Duodenal mucosa (tissue), 2 donors: Measurements from ENCODE around the gene PRLH.

Experiments
- H3K27ac ChIP-seq: one replicate; pipeline ENCODE4 v1.7.0; 2013; ENCODE audit warnings: low read depth, low read length
- H3K27me3 ChIP-seq, 2 donors: one replicate each; pipeline ENCODE4 v1.7.0; 2013; ENCODE audit warnings: low read length in 2 of 2, control low read depth in 1 of 2; ENCODE audit not compliant: insufficient read depth in 2 of 2, control insufficient read depth in 1 of 2
- H3K36me3 ChIP-seq, 2 donors: one replicate each; pipeline ENCODE4 v1.7.0; 2013; ENCODE audit warnings: low read length in 2 of 2, control low read depth in 1 of 2; ENCODE audit not compliant: insufficient read depth in 2 of 2, control insufficient read depth in 1 of 2
- H3K4me1 ChIP-seq, 2 donors: one replicate each; pipeline ENCODE4 v1.7.0; 2013; ENCODE audit warnings: low read length in 2 of 2, control low read depth in 1 of 2; ENCODE audit not compliant: insufficient read depth in 2 of 2, control insufficient read depth in 1 of 2
- H3K4me3 ChIP-seq, 2 donors: one replicate each; pipeline ENCODE4 v1.7.0; 2013; ENCODE audit warnings: low read length in 2 of 2, low read depth in 1 of 2
- H3K9ac ChIP-seq, 2 donors: one replicate each; pipeline ENCODE4 v1.7.0; 2013; ENCODE audit warnings: low read length in 2 of 2, low read depth in 1 of 2
- H3K9me3 ChIP-seq, 2 donors: one replicate each; pipeline ENCODE4 v1.7.0; 2013; ENCODE audit warnings: low read length in 2 of 2, control low read depth in 1 of 2; ENCODE audit not compliant: control insufficient read depth in 1 of 2

The PRLH gene

DNA sequence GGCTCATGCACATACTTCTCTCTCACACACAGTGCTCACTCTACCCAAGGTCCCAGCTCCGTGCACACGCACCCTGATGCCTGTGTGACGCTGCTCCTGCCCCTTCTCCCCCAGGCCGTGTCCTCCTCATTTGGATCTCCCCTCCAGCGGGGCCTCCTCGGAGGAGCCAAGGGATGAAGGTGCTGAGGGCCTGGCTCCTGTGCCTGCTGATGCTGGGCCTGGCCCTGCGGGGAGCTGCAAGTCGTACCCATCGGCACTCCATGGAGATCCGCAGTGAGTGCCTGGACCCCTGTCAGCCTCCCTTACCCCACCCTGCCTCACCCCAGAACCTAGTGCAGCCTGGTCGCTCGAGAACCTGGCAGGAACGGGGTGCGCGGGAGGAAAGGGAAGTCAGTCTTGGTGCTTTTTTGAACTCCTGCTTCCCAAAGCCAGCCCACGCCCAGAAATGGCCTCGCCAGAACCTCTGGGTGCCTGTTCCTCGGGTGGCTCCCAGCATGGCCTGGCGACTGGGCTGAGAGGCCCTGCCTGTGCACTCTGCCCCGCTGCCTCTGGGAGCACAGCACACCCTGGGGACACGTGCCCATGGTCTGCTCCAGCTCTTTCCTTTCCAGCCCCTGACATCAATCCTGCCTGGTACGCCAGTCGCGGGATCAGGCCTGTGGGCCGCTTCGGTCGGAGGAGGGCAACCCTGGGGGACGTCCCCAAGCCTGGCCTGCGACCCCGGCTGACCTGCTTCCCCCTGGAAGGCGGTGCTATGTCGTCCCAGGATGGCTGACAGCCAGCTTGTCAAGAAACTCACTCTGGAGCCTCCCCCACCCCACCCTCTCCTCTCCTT lies at the start of gene PRLH:
PRLH (plus strand) TSS at position 174 of the 835 bp plus-strand sequence; CDS start at position 174, 0 bp downstream.
- Histone ChIP-seq H3K4me3 (no peak within 1 kb of the TSS), H3K27ac (no peak within 1 kb of the TSS), H3K9ac (no peak within 1 kb of the TSS), H3K36me3 (no peaks in the 10 kb centered on the region), H3K27me3 (peaks cover 8 to 11% of the 10 kb centered on the region in 2 donors), H3K9me3 (peaks cover 0 to 4% of the 10 kb centered on the region in 2 donors), H3K4me1 (no peaks in the 10 kb centered on the region)

DNA sequence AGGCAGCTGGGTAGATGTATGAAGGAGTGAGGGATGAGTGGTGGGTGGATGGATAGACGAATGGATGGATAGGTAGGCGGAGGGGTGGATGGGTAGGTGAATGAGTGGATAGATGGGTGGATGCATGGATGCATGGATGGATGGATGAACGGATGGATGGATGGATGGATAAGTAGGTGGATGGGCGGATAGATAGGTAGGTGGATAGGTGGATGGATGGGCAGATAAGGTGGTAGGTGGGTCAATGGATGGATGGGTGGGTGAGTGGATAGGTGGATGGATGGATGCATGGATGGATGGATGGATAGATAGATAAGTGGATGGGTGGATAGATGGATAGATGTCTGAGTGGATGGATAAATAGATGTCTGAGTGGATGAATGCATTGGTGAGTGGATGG lies 49.2 kb upstream of the PRLH start:
- H3K9ac ChIP-seq: no peak overlapping the region
- no peaks in the 10 kb centered on the region for H3K36me3 ChIP-seq
- H3K4me1 ChIP-seq: peaks cover 9 to 28% of the 10 kb centered on the region in 2 donors
- no peaks in the 10 kb centered on the region for H3K27me3 ChIP-seq
- no peak overlapping the region for H3K4me3 ChIP-seq
- H3K27ac ChIP-seq: no peak overlapping the region
- H3K9me3 ChIP-seq: no peaks in the 10 kb centered on the region

- Histone ChIP-seq H3K9ac (no peak overlapping the region), H3K9me3 (no peaks in the 10 kb centered on the region), H3K27ac (no peak overlapping the region), H3K4me3 (no peak overlapping the region), H3K4me1 (peaks cover 4 to 22% of the 10 kb centered on the region in 2 donors), H3K36me3 (no peaks in the 10 kb centered on the region), H3K27me3 (no peaks in the 10 kb centered on the region)
Measured at GRCh38 chr2:237517990-237518389, 48.4 kb upstream of the PRLH start.

GRCh38 chr2:237519506-237520245 lies 46.7 kb upstream of the PRLH start:
- Histone ChIP-seq H3K27me3 (no peaks in the 10 kb centered on the region), H3K4me3 (no peak overlapping the region), H3K9ac (no peak overlapping the region), H3K9me3 (no peaks in the 10 kb centered on the region), H3K4me1 (peaks cover 4 to 20% of the 10 kb centered on the region in 2 donors), H3K27ac (peak overlapping the region; percentile 58), H3K36me3 (no peaks in the 10 kb centered on the region)

- Histone ChIP-seq H3K36me3 (no peaks in the 10 kb centered on the region), H3K4me1 (peaks cover 8 to 23% of the 10 kb centered on the region in 2 donors), H3K9me3 (no peaks in the 10 kb centered on the region), H3K27me3 (no peaks in the 10 kb centered on the region), H3K27ac (peak overlapping the region; percentile 58), H3K9ac (no peak overlapping the region), H3K4me3 (no peak overlapping the region)
Measured at GRCh38 chr2:237520290-237520689, 46.1 kb upstream of the PRLH start.

DNA sequence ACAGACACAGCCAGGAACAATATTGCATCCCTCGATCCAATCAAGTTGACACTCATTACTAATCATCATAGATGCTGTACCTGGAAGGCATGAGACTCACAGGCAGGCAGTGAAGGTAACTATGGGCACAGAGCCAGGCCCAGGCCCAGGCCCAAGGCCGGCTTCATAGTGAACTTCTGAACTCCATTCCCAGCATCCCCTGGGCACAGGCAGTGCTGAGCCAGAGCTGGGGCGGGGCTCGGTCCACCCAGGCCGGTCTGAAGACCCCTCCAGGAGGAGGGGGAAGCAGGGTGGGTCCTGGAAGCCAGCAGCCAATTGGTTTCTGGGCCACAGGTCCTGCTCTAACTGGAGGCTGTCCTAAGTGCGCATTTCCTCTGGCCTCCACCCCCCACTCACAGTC lies 41.7 kb upstream of the PRLH start:
- Histone ChIP-seq H3K4me1 (peaks cover 8 to 19% of the 10 kb centered on the region in 2 donors), H3K27me3 (no peaks in the 10 kb centered on the region), H3K27ac (no peak overlapping the region), H3K9ac (no peak overlapping the region), H3K36me3 (no peaks in the 10 kb centered on the region), H3K4me3 (no peak overlapping the region), H3K9me3 (no peaks in the 10 kb centered on the region)

- no peaks in the 10 kb centered on the region for H3K27me3 ChIP-seq
- no peaks in the 10 kb centered on the region for H3K9me3 ChIP-seq
- no peak overlapping the region for H3K27ac ChIP-seq
- no peak overlapping the region for H3K4me3 ChIP-seq
- H3K9ac ChIP-seq: no peak overlapping the region
- H3K4me1 ChIP-seq: peaks cover 8 to 10% of the 10 kb centered on the region in 2 donors
- no peaks in the 10 kb centered on the region for H3K36me3 ChIP-seq
Measured at GRCh38 chr2:237525559-237526157, 40.7 kb upstream of the PRLH start.

DNA sequence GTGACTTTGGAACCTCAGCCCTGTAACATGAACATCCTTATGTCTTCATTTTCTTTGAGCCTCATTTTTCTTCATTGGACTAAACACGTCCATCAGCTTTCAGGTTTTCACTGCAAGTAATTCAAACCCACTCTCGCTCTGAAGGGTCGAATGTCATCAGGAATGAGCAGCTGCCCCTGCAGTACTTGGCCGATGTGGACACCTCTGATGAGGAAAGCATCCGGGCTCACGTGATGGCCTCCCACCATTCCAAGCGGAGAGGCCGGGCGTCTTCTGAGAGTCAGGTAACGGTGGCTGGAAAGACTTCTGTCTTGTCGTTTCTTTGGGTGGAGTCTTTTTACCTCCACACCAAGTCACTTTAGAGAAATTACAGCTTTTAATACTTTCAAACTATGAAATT lies 39.1 kb upstream of the PRLH start:
- H3K9ac ChIP-seq: no peak overlapping the region
- H3K27me3 ChIP-seq: no peaks in the 10 kb centered on the region
- no peaks in the 10 kb centered on the region for H3K9me3 ChIP-seq
- H3K4me1 ChIP-seq: peaks cover 4 to 8% of the 10 kb centered on the region in 2 donors
- no peaks in the 10 kb centered on the region for H3K36me3 ChIP-seq
- H3K4me3 ChIP-seq: no peak overlapping the region
- H3K27ac ChIP-seq: no peak overlapping the region

DNA sequence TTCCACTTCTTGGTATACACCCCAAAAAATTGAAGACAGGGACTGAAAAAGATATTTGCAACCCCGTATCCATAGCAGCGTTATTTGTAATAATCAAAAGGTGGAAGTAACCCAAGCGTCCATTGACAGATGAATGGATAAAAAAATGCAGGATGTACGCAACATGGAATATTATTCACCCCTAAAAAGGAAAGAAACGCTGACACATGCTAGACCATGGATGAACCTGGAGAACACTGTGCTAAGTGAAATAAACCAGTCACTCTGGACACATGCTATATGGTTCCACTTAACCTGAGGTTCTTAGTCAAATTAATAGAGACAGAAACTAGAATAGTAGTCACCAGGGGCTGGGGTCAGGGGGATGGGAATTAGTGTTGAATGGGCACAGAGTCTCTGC lies 38.6 kb upstream of the PRLH start:
- Histone ChIP-seq H3K9ac (no peak overlapping the region), H3K4me1 (peaks cover 4 to 8% of the 10 kb centered on the region in 2 donors), H3K36me3 (no peaks in the 10 kb centered on the region), H3K9me3 (no peaks in the 10 kb centered on the region), H3K27ac (no peak overlapping the region), H3K27me3 (no peaks in the 10 kb centered on the region), H3K4me3 (no peak overlapping the region)
